ACC112 (cell line): ENCODE data around the gene CD99L2.
A peak's percentile ranks its signal among the peaks of the same experiment; 100 is the strongest.

ENCODE experiments used
- H2AFZ ChIP-seq: fragments of 200-600 bp; sonication (generic); one replicate; pipeline ENCODE4 v1.6.0; 2017; ENCODE audit warnings: antibody characterized with exemption, low read length; ENCODE audit not compliant: unreplicated experiment
- H3K27ac ChIP-seq: fragments of 200-600 bp; sonication (generic); 2 replicates; pipeline ENCODE4 v1.5.1; 2014; ENCODE audit warnings: low read depth, mild to moderate bottlenecking, antibody characterized with exemption, low read length, moderate library complexity
- H3K27me3 ChIP-seq: fragments of 200-600 bp; sonication (generic); 2 replicates; pipeline ENCODE4 v1.6.1; 2014; ENCODE audit warnings: mild to moderate bottlenecking, antibody characterized with exemption, low read length, moderate library complexity, mixed read lengths; ENCODE audit not compliant: insufficient read depth
- H3K36me3 ChIP-seq: fragments of 200-600 bp; sonication (generic); 2 replicates; pipeline ENCODE4 v1.6.1; 2016; ENCODE audit warnings: mild to moderate bottlenecking, antibody characterized with exemption, low read length, moderate library complexity, mixed read lengths; ENCODE audit not compliant: insufficient read depth
- H3K4me1 ChIP-seq: fragments of 200-600 bp; sonication (generic); one replicate; pipeline ENCODE4 v1.6.1; 2016; ENCODE audit warnings: low read length, mixed read lengths; ENCODE audit not compliant: insufficient read depth, unreplicated experiment, control insufficient read depth
- H3K4me3 ChIP-seq: fragments of 200-600 bp; sonication (generic); 2 replicates; pipeline ENCODE4 v1.5.1; 2014; ENCODE audit warnings: mild to moderate bottlenecking, low read depth, low read length
- H3K79me2 ChIP-seq: fragments of 200-600 bp; sonication (generic); one replicate; pipeline ENCODE4 v1.6.0; 2016; ENCODE audit warnings: low read length; ENCODE audit not compliant: control insufficient read depth, unreplicated experiment, insufficient read depth

Gene CD99L2

GRCh38 chrX:150856785-150857184 lies 41.7 kb downstream of the CD99L2 start:
- Histone ChIP-seq H3K36me3 (no peaks in the 10 kb centered on the region), H3K4me3 (no peak overlapping the region), H2AFZ (no peak overlapping the region), H3K4me1 (no peaks in the 10 kb centered on the region), H3K27ac (no peak overlapping the region), H3K79me2 (no peaks in the 10 kb centered on the region), H3K27me3 (no peaks in the 10 kb centered on the region)

GRCh38 chrX:150856101-150856500 lies 42.4 kb downstream of the CD99L2 start:
- Histone ChIP-seq H3K4me3 (no peak overlapping the region), H3K27me3 (no peaks in the 10 kb centered on the region), H3K27ac (no peak overlapping the region), H2AFZ (no peak overlapping the region), H3K79me2 (no peaks in the 10 kb centered on the region), H3K36me3 (no peaks in the 10 kb centered on the region), H3K4me1 (no peaks in the 10 kb centered on the region)

GRCh38 chrX:150854856-150855255 lies 43.6 kb downstream of the CD99L2 start:
- H3K79me2 ChIP-seq = no peaks in the 10 kb centered on the region
- H3K4me3 ChIP-seq = no peak overlapping the region
- H3K36me3 ChIP-seq = no peaks in the 10 kb centered on the region
- H2AFZ ChIP-seq = no peak overlapping the region
- H3K4me1 ChIP-seq = no peaks in the 10 kb centered on the region
- no peak overlapping the region for H3K27ac ChIP-seq
- no peaks in the 10 kb centered on the region for H3K27me3 ChIP-seq

- H3K27ac ChIP-seq = no peak overlapping the region
- no peaks in the 10 kb centered on the region for H3K4me1 ChIP-seq
- H3K4me3 ChIP-seq = no peak overlapping the region
- no peaks in the 10 kb centered on the region for H3K27me3 ChIP-seq
- H3K36me3 ChIP-seq = no peaks in the 10 kb centered on the region
- H2AFZ ChIP-seq = no peak overlapping the region
- no peaks in the 10 kb centered on the region for H3K79me2 ChIP-seq
These were observed 48.3 kb downstream of the CD99L2 start for GRCh38 chrX:150849996-150850720.

- Histone ChIP-seq H3K79me2 (no peaks in the 10 kb centered on the region), H2AFZ (no peak overlapping the region), H3K27me3 (no peaks in the 10 kb centered on the region), H3K27ac (no peak overlapping the region), H3K4me3 (no peak overlapping the region), H3K4me1 (no peaks in the 10 kb centered on the region), H3K36me3 (no peaks in the 10 kb centered on the region)
These were observed 49.0 kb downstream of the CD99L2 start for GRCh38 chrX:150849486-150849885.

- H3K79me2 ChIP-seq = no peaks in the 10 kb centered on the region
- no peak overlapping the region for H2AFZ ChIP-seq
- H3K27me3 ChIP-seq = no peaks in the 10 kb centered on the region
- no peak overlapping the region for H3K27ac ChIP-seq
- no peak overlapping the region for H3K4me3 ChIP-seq
- no peaks in the 10 kb centered on the region for H3K36me3 ChIP-seq
- H3K4me1 ChIP-seq = no peaks in the 10 kb centered on the region
These were observed 49.5 kb downstream of the CD99L2 start for GRCh38 chrX:150848914-150849365.

GRCh38 chrX:150847088-150847487 lies 51.4 kb downstream of the CD99L2 start:
- no peak overlapping the region for H2AFZ ChIP-seq
- no peaks in the 10 kb centered on the region for H3K27me3 ChIP-seq
- no peak overlapping the region for H3K4me3 ChIP-seq
- H3K4me1 ChIP-seq = peaks cover 8% of the 10 kb centered on the region
- no peaks in the 10 kb centered on the region for H3K36me3 ChIP-seq
- H3K79me2 ChIP-seq = no peaks in the 10 kb centered on the region
- no peak overlapping the region for H3K27ac ChIP-seq

- H3K79me2 ChIP-seq = no peaks in the 10 kb centered on the region
- H3K4me3 ChIP-seq = no peak overlapping the region
- H3K27ac ChIP-seq = no peak overlapping the region
- no peaks in the 10 kb centered on the region for H3K36me3 ChIP-seq
- no peak overlapping the region for H2AFZ ChIP-seq
- peaks cover 15% of the 10 kb centered on the region for H3K4me1 ChIP-seq
- no peaks in the 10 kb centered on the region for H3K27me3 ChIP-seq
These were observed 52.3 kb downstream of the CD99L2 start for GRCh38 chrX:150846130-150846529.

- Histone ChIP-seq H3K79me2 (no peaks in the 10 kb centered on the region), H3K4me1 (peaks cover 17% of the 10 kb centered on the region), H3K27me3 (no peaks in the 10 kb centered on the region), H3K36me3 (no peaks in the 10 kb centered on the region), H3K27ac (no peak overlapping the region), H3K4me3 (no peak overlapping the region), H2AFZ (no peak overlapping the region)
These were observed 53.4 kb downstream of the CD99L2 start for GRCh38 chrX:150845091-150845490.

- Histone ChIP-seq H3K4me1 (peaks cover 17% of the 10 kb centered on the region), H3K4me3 (no peak overlapping the region)
These were observed 54.5 kb downstream of the CD99L2 start for GRCh38 chrX:150844016-150844415.

GRCh38 chrX:150842198-150842685 lies 56.2 kb downstream of the CD99L2 start:
- Histone ChIP-seq H2AFZ (no peak overlapping the region), H3K4me1 (peaks cover 17% of the 10 kb centered on the region), H3K4me3 (0 out of 2 replicates have a peak overlapping the region, but pooled peaks have one; percentile 9), H3K36me3 (no peaks in the 10 kb centered on the region), H3K27ac (peak overlapping the region; percentile 66), H3K79me2 (no peaks in the 10 kb centered on the region), H3K27me3 (no peaks in the 10 kb centered on the region)

More at GRCh38 chrX:150844016-150844415, 54.5 kb downstream of the CD99L2 start:
- H2AFZ ChIP-seq = no peak overlapping the region
- H3K79me2 ChIP-seq = no peaks in the 10 kb centered on the region
- no peaks in the 10 kb centered on the region for H3K27me3 ChIP-seq
- no peak overlapping the region for H3K27ac ChIP-seq
- H3K36me3 ChIP-seq = no peaks in the 10 kb centered on the region
